ENCODE measurements around the gene ERI3. TPM values are rescaled to one million over a fixed set of nuclear protein-coding genes. Genes with fewer than 3 reads are reported as not detected.

Gene ERI3
- total and polyA plus RNA-seq, 9 of the 15 experiments (the other 6 are each of a cell fraction or from before 2014, with no cell fraction given): 47.8 to 93.4 (median 67.2) TPM

GRCh38 chr1:44290250-44291094, 64.6 kb downstream of the ERI3 start (continued):
- peak; percentile 99 for TF ChIP-seq L3MBTL2 (IDR thresholded peaks at IDR 0.05)
- TF ChIP-seq SNAPC5 (CRISPR knock-in tag; IDR thresholded peaks at IDR 0.05): no peak
- no peak for TF ChIP-seq CREB5 (CRISPR knock-in tag; IDR thresholded peaks at IDR 0.05)
- TF ChIP-seq MED1 (CRISPR knock-in tag; IDR thresholded peaks at IDR 0.05; ENCODE audit: borderline replicate concordance): no peak
- TF ChIP-seq MEF2A (IDR thresholded peaks at IDR 0.05; ENCODE audit: control insufficient read depth, low read depth, low read length): no peak; the same call in 1 of the 2 replicates
- peak; percentile 60 for TF ChIP-seq NR2C2 (CRISPR knock-in tag; IDR thresholded peaks at IDR 0.05)
- TF ChIP-seq NR2C2 (tag; IDR thresholded peaks at IDR 0.05): peak; percentile 64; the same call in 1 of the 2 replicates
- TF ChIP-seq ZNF444 (CRISPR knock-in tag; IDR thresholded peaks at IDR 0.05): no peak
- TF ChIP-seq TCF15 (CRISPR knock-in tag; IDR thresholded peaks at IDR 0.05): no peak
- TF ChIP-seq SAFB2 (IDR thresholded peaks at IDR 0.05; ENCODE audit: borderline replicate concordance, low read depth, low read length, severe bottlenecking): no peak
- TF ChIP-seq THRB (CRISPR knock-in tag; conservative IDR thresholded peaks at IDR 0.05): no peak; the same call in 1 of the 2 replicates
- no peak for TF ChIP-seq ZNF764 (CRISPR knock-in tag; IDR thresholded peaks at IDR 0.05; ENCODE audit: low read depth)
- TF ChIP-seq HIVEP1 (CRISPR knock-in tag; IDR thresholded peaks at IDR 0.05): no peak
- no peak for TF ChIP-seq SIN3B (IDR thresholded peaks at IDR 0.05; ENCODE audit: low read depth)
- peak; percentile 85; the same call in 1 of the 2 replicates for TF ChIP-seq ZBTB9 (CRISPR knock-in tag; IDR thresholded peaks at IDR 0.05)
